Measurements from ENCODE around the gene PTPRE. TPM values are rescaled to one million over a fixed set of nuclear protein-coding genes. Genes with fewer than 3 reads are reported as not detected.
A peak's percentile ranks its signal among the peaks of the same experiment; 100 is the strongest.

The PTPRE gene
- total RNA-seq, 1 donor from 2014 or later: 70.6 TPM

DNA sequence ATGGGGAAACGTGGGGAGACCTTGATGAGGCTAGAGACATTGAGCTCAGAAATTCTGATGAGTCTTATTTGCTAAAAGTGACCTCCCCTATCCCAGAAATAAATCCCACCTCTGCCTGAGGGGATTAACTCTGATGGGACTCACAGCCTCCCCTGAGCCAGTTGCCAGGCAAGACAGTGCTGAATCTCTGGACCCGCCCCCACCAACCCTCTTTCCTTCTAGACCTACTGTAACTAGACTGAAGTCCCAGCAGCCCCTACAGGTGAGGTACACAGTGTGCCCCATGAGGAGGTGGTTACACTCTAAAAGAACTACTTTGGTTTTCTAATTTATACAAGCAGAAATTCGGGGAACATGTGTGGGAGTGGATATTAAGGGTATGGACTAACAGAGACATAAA lies 42.9 kb downstream of the PTPRE start:
- H3K9me3 ChIP-seq: no peaks in the 10 kb centered on the region
- intact Hi-C loops (cut with DNase I): no loop called here
- H3K4me1 ChIP-seq: peaks cover 10% of the 10 kb centered on the region
- no peaks in the 10 kb centered on the region for H3K36me3 ChIP-seq
- no peak overlapping the region for H3K4me3 ChIP-seq
- no peaks in the 10 kb centered on the region for H3K27me3 ChIP-seq
- DNase-seq: no peak
- no peak for ATAC-seq
- TF ChIP-seq, protein P1, sequence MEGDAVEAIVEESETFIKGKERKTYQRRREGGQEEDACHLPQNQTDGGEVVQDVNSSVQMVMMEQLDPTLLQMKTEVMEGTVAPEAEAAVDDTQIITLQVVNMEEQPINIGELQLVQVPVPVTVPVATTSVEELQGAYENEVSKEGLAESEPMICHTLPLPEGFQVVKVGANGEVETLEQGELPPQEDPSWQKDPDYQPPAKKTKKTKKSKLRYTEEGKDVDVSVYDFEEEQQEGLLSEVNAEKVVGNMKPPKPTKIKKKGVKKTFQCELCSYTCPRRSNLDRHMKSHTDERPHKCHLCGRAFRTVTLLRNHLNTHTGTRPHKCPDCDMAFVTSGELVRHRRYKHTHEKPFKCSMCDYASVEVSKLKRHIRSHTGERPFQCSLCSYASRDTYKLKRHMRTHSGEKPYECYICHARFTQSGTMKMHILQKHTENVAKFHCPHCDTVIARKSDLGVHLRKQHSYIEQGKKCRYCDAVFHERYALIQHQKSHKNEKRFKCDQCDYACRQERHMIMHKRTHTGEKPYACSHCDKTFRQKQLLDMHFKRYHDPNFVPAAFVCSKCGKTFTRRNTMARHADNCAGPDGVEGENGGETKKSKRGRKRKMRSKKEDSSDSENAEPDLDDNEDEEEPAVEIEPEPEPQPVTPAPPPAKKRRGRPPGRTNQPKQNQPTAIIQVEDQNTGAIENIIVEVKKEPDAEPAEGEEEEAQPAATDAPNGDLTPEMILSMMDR (IDR thresholded peaks at IDR 0.05): no peak
- H3K27ac ChIP-seq: no peak overlapping the region

DNA sequence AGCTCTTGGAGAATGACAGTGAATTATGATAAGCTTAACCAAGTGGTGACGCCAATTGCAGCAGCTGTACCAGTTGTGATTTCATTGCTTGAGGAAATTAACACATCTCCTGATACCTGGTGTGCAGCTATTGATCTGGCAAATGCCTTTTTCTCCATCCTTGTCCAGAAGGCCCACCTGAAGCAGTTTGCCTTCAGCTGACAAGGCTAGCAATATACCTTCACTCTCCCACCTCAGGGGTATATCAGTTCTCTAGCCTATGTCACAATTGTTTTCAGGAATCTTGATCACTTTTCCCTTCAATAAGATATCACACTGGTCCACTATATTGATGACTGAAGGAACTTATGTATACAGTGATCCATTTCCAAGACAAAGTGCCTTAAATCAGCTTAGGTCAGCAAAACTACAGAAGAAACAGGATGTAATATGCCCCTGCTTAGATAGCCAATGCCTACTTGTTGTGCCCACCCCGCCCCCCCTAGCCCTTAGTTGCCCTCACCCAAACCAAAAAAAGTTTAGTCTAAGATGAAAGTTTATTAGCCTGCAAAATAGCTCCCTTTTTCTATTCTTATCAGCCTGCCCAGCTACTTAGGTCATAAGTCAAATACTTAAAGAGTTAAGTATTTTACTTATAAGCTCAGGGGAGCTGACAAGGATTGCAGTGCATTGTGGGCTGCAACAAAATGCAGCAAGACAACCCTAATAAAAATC lies 45.1 kb downstream of the PTPRE start:
- DNase-seq (no peak), ATAC-seq (no peak)
- Histone ChIP-seq H3K4me1 (no peaks in the 10 kb centered on the region), H3K4me3 (no peak overlapping the region), H3K9me3 (no peaks in the 10 kb centered on the region), H3K27ac (peak overlapping the region; percentile 24), H3K36me3 (no peaks in the 10 kb centered on the region), H3K27me3 (no peaks in the 10 kb centered on the region)
- intact Hi-C loops (cut with DNase I): no loop called here
- TF ChIP-seq, protein P1 (IDR thresholded peaks at IDR 0.05): no peak

DNA sequence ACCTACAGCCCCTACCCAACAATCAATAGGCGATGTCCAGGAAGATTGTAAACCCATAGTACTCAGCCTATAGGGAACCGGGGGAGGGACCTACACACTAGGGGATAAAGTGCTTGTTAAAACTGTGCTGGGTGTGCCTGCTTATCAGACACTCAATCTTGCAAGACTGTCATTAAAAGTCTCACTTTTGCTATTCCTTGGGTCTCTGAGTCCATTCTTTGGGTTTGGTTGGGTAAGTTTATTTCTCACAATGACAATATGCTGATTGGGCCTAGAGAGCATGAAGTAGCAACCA lies 45.6 kb downstream of the PTPRE start:
- no peaks in the 10 kb centered on the region for H3K9me3 ChIP-seq
- no peaks in the 10 kb centered on the region for H3K36me3 ChIP-seq
- intact Hi-C loops (cut with DNase I): no loop called here
- ATAC-seq (no peak), DNase-seq (no peak)
- H3K27ac ChIP-seq: peak overlapping the region; percentile 24
- TF ChIP-seq, protein P1 (IDR thresholded peaks at IDR 0.05): no peak
- H3K27me3 ChIP-seq: no peaks in the 10 kb centered on the region
- H3K4me1 ChIP-seq: no peaks in the 10 kb centered on the region
- H3K4me3 ChIP-seq: no peak overlapping the region

DNA sequence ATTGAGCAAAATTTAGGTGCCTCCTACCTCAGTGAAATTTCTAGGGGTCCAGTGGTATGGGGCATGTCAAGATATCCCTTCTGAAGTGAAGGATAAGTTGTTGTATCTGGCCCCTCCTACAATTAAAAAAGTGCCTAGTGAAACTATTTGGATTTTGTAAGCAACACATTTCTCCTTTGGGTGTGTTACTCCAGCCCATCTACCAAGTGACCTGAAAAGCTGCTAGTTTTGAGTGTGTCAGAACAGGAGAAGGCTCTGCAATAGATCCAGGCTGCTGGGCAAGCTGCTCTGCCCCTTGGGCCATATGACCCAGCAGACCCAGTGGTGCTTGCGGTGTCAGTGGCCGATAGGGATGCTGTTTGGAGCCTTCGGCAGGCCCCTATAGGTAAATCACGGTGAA lies 46.0 kb downstream of the PTPRE start:
- Histone ChIP-seq H3K27me3 (no peaks in the 10 kb centered on the region), H3K27ac (no peak overlapping the region)
- intact Hi-C loops (cut with DNase I): no loop called here

DNA sequence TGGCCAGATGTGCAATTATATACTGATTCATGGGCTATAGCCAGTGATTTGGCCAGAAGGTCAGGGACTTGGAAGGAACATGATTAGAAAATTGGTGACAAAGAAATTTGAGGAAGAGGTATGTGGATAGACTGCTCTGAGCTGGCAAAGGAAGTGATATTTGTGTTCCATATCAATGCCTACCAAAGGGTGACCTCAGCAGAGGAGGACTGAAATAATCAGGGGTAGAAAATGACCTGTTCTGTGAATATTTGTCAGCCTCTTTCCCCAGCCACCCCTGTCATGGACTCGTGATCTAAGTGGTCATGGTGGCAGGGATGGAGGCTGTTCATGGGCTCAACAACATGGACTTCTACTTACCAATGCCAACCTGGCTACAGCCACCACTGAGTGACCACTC lies 47.0 kb downstream of the PTPRE start:
- TF ChIP-seq, protein P1 (IDR thresholded peaks at IDR 0.05): no peak
- H3K36me3 ChIP-seq: no peaks in the 10 kb centered on the region
- H3K4me1 ChIP-seq: no peaks in the 10 kb centered on the region
- H3K9me3 ChIP-seq: no peaks in the 10 kb centered on the region
- no peak for ATAC-seq
- DNase-seq: no peak
- H3K27ac ChIP-seq: no peak overlapping the region
- H3K4me3 ChIP-seq: no peak overlapping the region
- intact Hi-C loops (cut with DNase I): no loop called here
- H3K27me3 ChIP-seq: no peaks in the 10 kb centered on the region

More for the DNA sequence above, 46.0 kb downstream of the PTPRE start:
- no peak overlapping the region for H3K4me3 ChIP-seq
- ATAC-seq: peak; percentile 73
- TF ChIP-seq, protein P1 (IDR thresholded peaks at IDR 0.05): no peak
- H3K9me3 ChIP-seq: no peaks in the 10 kb centered on the region
- no peaks in the 10 kb centered on the region for H3K4me1 ChIP-seq
- no peaks in the 10 kb centered on the region for H3K36me3 ChIP-seq
- no peak for DNase-seq

DNA sequence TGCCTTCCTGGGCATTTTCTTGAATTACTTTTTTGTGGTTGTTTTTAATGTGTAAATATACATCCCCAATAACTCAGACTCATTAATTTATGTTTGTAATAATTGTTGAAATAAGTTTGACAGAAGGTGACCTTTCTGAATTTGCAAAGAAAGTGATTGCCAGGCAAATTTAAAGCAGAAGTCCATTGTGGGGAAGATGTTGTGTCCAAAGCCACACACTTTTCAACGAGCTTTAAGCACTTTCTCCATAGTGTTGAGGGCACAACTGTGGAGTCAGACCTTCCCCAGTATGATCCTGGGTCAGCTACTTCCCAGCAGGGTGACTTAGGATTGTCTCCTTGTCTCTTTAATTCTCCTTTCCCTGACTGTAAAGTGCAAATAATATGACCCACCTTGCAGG lies 52.5 kb downstream of the PTPRE start:
- Histone ChIP-seq H3K36me3 (no peaks in the 10 kb centered on the region), H3K4me1 (no peaks in the 10 kb centered on the region), H3K9me3 (no peaks in the 10 kb centered on the region), H3K27ac (no peak overlapping the region), H3K27me3 (no peaks in the 10 kb centered on the region), H3K4me3 (no peak overlapping the region)
- TF ChIP-seq, protein P1 (IDR thresholded peaks at IDR 0.05): no peak
- intact Hi-C loops (cut with DNase I): no loop called here
- DNase-seq (no peak), ATAC-seq (no peak)

All from upper lobe of right lung (tissue), 1 donor.